Activated CD4-positive, alpha-beta T cell treated with anti-CD3 and anti-CD28 coated beads, Interleukin-2, amount 50 U/mL, for 24 hours (primary cell): ENCODE data around the gene MYO1C.
"Not testable (repeated sequence)": the region's sequence is repeated elsewhere in the genome, so short reads cannot be mapped to it uniquely, and the experiment has no call there.

Experiments used
- DNase-seq, 2 donors: peaks; one replicate each; pipeline ENCODE4 v3.0.0-alpha.2; 2020; ENCODE audit warnings: low read depth in 1 of 2, low spot score in 1 of 2

MYO1C gene

DNA sequence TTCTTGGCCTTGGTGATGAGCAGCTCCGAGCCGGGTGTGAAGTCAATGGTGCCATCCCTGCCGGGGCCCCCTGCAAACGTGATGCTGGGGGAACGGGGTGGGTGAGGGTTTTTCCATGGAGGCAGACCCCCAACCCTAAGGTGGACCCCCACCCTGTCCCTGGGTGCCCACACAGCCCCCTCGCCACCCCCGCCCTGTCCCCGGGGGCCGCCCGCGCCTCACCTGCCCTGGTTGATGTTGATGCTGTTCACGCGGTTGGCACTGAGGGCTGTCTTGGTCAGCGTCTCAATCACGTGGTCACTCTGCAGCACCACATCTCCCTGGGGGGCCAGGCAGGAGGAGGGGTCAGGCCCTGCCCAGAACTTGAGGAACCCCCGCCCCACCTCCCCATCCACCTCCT is 25.2 kb downstream of the MYO1C start:
- no peak for DNase-seq

DNA sequence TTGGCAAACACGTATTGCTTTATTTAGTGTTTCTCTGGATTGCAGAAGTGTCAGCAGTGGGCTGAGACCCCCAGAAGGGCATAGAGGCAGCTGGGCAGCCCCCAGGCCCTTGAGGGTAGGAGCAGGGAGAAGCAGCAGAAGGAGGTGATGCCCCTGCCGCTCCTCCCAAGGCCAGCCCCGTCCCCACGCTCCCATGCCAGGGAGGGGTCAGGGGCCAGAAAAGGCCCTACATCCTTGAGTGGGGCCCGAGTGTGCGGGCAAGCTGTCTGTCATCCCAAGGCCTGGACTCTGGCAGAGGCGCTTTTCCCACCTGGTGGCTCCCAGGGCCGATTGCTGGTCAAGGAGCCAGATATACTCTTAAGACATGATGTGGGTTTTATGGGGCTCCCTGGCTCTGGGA is 28.3 kb downstream of the MYO1C start:
- DNase-seq, result no peak

DNA sequence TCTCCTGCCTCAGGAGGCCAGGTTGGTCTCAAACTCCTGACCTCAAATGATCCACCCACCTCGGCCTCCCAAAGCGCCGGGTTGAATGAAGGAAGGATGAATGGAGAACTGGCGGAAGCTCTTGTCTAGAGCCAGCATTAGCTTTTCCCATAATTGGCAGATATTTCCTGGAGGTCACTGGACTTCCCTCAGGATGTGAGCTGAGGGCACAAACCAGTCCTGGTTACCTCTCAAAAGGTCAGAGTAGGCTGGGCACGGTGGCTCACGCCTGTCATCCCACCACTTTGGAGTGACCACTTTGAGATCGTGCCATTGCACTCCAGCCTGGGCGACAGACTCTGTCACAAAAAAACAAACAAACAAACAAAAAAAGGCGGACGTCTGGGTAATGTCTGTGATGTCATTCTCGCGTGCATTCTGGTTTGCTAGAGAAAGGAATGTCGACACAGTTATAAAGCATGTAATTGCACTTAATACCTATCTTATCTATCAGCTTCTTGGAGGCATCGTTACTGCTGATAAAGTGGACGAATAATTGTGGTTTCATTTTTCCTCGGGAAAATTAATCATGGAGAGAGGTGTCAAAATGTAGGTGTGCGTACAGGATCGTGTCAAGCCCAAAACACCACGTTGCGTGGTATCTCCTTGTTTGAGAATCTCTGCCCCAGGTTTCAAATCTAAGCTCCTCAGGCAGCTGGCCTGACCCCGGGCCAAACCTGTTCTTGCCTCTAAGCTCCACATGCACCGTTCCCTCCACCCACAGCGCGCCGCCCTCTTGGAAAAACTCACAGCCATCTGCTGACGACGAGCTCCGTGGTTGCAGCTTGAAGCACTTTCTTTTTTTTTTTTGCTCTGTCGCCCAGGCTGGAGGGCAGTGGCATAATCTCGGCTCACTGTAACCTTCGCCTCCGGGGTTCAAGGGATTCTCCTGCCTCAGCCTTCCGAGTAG is 30.0 kb downstream of the MYO1C start:
- DNase-seq, result no peak

DNA sequence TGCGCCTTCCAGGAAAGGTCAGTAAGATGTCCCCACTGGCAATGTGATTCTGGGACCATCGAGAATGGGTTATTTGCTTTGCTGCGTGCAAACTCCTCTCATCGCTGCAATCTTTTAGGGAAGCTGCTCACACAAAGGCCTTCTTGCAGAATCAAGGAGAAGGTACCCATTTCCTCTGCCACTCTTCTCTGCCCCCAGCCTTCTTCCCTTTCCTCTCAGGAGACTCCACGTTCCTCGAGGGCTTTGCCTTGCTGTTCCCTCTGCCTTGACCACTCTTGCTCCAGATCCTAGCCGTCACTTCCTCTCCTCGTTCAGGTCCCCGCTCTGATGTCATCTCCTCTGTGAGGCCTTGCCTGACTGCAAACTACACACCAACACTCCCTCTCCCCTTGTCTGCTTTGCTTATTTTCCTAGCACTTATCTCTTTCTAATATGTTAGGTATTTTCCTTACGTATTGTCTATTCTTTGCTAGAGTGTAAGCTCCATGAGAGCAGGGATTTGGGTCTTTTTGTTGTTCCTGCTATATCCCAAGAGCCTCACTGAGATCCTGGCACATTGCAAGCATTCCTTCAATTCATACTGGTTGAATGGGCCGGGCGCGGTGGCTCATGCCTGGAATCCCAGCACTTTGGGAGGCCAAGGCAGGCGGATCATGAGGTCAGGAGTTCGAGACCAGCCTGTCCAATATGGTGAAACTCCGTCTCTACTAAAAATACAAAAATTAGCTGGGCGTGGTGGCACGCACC is 31.1 kb downstream of the MYO1C start:
- DNase-seq, result no peak

DNA sequence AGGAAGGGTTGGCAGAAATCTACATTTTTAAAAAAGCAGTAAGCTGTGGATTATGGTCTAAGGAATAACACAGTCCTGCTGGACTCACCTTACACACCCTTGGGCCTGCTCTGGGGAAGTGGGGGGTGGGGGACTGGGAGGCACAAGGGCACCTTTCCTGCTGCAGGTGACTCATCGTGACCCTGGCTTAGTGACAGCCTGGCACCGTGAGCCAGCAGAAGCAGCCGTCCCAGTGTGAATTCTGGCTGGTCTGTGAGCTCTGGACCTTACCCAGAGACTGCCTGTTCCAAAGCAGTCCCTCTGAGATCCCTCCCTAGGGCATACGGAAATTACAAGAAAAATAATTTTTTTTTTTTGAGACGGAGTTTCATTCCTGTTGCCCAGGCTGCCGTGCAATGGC is 32.3 kb downstream of the MYO1C start:
- DNase-seq, result no peak

DNA sequence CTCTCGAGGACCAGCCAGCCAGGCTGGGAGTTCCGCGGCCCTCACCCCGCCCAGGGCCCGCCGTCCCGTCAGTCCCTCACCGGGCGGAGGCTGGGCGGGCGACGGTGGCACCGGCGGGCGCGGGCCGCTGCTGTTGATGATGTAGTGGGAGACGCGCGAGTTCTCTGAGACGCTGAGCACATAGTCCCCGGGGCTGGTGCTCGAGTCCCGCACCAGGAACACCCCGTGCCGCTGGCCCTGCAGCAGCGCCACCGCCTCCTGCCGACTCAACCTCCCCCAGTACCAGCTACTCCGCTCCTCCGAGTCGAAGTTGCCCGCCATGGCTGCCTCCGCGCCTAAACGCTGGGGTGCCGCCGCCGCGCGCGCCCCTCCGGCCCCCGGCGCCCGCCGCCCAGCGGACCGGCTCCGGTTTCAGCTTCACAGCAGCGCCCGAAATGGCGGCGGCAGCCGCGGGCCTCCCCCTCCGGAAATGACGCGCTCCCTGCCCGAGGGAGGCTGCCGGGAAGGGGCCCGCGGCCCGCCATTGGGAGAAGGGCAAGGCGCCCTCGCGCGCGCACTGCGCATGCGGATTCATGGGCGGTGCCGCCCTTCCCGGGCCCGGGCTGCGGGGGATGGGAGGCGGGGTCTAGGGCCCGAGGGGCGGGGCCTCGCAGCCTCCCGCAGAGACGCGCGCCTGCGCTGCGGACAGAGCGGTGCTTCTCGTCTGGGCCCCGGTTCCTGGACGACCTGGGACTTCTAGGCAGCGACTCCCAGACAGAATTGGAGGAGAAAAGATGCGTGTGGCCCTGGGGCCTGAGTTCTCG is 36.5 kb downstream of the MYO1C start, which contains the start of gene CRK:
CRK (minus strand) TSS at position 436 of the 803 bp plus-strand sequence; CDS start at position 321, 115 bp downstream.
- DNase-seq, result peak; percentile 96

DNA sequence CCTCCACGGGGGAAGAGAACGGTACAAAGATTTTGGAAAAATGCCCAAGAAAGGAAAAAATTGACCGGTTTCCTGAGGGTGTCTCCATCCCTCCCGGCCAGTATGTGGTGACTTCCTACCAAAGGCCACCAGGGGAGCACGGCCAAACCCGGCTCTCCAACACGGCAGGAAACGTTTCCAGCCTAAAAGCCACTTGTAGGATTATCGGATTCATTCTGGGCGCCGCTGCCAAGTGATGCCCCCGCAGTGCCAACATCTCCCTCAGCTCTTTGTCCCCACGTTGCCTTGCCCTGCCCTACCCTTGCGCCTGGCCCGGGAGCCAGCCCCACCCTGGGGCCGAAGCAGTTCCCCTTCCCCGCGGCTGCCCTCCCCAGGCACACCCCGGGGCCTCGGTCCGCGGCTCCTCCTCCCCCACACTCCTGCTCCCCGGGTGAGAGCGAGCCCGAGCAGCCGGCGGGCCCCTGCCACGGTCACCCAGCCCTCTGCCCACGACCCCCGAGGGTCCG is 37.1 kb downstream of the MYO1C start:
- DNase-seq, result peak; percentile 22 to 27

DNA sequence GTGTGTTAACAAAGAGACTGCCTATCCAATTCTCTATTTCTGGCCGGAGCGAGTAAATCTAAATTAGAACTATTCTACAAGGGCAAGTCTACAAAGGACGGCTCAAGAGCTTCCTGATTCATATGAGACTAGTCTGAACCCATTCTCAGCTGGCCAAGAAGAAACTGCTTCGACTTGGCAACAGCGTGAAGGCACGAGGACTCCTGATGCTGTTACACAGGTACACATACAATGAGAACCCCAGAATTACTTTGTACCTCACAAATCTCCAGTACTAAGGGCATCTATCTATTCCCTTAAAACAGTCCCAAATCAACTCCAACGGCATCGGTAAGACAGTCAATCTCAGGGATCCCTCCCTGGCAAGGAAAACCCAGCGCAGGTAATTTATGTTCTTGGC is 37.9 kb downstream of the MYO1C start:
- no peak for DNase-seq

DNA sequence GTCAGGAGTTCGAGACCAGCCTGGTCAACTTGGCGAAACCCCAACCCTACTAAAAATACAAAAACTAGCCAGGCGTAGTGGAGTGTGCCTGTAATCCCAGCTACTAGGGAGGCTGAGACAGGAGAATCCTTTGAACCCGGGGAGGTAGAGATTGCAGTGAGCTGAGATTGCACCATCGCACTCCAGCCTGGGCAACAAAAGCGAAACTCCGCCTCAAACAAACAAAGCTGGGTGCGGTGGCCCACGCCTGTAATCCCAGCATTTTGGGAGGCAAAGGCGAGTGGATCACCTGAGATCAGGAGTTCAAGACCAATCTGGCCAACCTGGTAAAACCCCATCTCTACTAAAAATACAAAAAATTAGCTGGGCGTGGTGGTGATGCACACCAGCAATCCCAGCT is 38.8 kb downstream of the MYO1C start:
- DNase-seq, result not testable (repeated sequence)

DNA sequence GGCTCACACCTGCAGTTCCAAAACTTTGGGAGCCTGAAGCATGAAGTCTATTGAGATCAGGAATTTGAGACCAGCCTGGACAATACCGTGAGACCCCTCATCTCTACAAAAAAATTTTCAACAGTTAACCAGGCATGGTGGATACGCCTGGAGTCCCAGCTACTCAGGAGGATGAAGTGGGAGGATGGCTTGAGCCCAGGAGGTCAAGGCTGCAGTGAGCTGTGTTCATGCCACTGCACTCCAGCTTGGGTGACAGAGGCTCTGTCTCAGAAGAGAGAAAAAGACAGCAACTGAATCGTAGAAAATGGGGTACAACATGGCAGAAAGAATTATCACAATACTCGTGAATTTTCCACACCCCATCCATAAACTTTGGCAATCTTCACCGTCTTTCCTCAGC is 39.6 kb downstream of the MYO1C start:
- no peak for DNase-seq

DNA sequence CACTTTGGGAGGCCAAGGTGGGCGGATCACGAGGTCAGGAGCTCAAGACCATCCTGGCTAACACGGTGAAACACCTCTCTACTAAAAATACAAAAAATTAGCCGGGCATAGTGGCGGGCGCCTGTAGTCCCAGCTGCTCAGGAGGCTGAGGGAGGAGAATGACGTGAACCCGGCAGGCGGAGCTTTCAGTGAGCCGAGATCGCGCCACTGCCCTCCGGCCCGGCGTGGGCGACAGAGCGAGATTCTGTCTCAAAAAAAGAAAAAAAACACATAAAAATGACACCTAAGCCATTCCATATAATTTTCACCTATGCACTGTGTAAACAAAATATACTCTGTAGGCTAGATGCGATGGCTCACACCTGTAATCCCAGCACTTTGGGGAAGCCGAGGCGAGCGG is 42.2 kb downstream of the MYO1C start:
- not testable (repeated sequence) for DNase-seq

DNA sequence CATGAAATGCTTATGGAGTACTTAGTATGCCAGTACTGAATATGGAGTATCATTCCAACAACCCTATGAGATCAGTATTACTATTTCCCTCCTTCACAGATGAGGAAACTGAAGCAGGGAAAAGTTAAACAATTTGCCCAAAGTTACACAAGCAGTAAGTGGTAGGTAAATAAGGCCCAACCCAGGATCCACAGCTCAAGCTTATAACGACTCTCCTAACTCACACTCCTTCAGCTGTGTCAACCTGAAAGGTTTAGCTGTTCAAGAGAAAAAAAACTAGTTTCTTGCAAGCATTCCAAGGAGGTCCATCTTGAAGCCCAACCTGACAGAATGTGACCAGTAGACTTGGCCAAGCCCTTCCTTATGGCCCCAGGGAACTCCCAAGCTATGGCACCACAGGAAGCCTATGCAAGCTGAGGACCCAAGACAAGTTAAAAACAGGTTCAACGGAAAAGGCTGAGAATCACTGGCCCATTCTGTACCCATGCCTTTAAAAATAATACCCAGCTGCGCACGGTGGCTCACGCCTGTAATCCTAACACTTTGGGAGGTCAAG is 43.0 kb downstream of the MYO1C start:
- no peak for DNase-seq

DNA sequence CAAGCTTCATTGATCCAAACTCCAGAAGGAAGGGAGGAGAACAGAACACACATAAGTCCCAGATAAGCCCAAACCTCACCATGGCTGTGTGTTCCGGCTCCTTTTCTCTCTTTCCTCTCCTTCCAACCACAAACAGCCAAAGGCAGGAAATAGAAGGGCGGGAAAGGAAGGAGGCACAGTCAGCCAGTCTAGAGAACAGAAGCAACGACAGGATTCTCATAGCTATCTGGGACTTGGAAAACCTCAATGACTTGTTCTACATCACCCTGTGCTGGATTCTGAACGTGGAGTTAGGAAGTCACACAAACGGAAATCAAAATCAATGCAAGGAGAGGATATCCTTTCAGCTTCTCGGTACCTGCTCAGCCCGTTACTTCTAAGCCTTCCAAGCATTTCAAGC is 45.4 kb downstream of the MYO1C start:
- no peak for DNase-seq

DNA sequence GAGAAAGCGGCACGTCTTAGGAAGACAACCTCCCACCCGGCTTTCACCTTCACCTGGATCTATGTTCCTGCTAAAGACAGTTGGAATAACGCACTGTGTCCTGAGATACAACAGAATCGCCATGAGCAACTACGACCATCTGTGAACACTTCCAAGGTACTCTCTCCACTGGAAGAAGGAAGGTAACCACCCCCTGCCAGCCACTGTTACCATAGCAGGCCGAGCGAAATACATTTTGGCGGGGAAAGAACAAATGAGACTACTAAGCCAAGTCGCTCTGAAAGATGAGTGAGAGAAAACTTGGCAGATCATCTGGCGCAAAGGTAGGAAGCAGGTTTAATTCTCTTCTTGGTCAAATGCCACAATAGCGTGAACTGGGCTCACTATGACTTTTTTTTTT is 46.3 kb downstream of the MYO1C start:
- DNase-seq, result no peak

DNA sequence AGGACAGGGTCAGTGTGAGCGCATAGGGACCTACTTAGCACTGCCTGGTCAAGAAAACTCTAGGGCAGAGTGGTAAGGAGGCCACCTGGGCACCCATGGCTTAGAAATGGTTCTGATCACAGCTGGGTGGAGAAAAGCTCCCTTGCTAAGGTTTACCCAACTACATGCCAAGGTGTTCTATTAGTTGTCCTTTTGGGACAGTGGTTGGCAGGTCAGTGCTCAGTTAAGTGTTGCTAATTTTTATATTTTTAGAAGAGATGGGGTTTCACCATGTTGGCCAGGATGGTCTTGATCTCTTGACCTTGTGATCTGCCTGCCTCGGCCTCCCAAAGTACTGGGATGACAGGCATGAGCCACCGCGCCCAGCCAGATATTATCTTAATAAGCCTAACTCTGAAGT is 46.8 kb downstream of the MYO1C start:
- DNase-seq, result not testable (repeated sequence)

DNA sequence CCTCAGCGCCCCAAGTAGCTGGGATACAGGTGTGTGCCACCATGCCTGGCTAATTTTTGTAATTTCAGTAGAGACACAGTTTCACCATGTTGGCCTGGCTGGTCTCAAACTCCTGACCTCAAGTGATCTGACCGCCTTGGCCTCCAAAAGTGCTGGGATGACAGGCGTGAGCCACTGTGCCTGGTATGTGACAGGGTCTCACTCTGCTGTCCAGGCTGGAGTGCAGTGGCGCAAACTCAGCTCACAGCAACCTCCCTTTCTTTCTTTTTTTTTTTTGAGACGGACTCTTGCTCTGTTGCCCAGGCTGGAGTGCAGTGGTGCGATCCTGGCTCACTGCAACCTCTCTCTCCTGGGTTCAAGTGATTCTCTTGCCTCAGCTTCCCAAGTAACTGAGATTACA is 49.8 kb downstream of the MYO1C start:
- DNase-seq, result not testable (repeated sequence)

DNA sequence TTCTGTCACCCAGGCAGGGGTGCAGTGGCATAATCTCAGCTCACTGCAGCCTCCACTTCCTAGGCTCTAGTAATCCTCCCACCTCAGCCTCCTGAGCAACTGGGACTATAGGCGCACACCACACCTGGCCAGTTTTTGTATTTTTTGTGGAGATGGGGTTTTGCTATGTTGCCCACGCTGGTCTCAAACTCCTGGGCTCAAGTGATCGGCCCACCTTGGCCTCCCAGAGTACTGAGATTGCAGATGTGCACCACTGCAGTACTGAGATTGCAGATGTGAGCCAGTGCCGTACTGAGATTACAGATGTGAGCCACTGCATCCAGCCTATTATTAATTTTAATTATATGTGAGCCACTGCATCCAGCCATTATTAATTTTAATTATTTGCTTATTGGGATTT is 50.3 kb downstream of the MYO1C start:
- DNase-seq, result no peak

DNA sequence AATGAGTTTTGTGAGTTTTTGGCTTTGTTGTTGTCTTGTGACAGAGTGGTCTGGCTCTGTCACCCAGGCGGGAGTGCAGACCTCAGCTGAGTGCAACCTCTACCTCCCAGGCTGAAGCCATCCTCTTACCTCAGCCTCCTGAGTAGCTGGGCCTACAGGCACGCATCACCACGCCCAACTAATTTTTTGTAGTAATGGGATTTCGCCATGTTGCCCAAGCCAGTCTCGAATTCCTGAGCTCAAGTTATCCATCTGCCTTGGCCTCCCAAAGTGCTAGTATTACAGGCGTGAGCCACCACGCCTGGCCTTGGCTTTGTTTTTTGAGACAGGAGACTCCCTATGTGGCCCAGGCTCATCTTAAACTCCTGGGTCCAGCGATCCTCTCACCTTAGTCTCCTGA is 51.6 kb downstream of the MYO1C start:
- DNase-seq, result no peak

DNA sequence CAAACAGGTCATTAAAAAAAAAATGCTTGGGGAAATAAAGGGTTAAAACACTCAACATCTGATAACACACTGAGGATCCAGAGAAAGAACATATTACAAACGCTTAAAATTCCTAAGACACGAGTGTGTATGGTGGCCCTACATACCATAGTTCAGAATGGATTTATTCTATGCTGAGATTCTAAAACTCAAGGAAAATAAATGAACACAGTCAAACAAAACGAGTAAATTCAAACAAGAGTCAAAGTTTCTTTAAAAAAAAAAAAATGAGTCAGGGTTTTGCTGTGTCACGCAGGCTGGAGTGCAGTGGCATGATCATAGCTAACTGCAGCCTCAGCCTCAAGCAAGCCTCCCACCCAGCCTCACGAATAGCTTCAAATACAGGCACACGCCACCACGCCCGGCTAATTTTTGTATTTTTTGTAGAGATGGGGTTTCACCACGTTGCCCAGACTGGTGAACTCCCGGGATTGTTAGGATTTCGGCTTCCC is 53.8 kb downstream of the MYO1C start:
- DNase-seq, result no peak

DNA sequence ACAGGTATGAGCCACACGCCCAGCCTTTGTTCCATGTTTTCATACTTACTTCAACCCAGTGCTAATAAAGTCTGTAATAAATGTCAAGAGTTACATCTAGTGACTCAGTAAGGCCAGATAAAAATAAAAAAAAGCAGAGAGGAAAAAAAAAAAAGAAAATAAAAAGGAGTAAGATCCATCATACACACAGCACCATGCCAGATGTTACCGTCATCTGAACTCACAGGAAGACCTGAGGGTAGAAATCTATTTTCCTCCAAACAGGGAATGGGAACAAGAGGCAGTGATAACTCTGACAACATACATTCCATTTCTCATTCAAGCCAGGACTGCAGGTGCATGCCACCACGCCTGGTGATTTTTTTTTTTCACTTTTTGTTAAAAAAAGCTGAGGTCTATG is 57.2 kb downstream of the MYO1C start:
- no peak for DNase-seq

DNA sequence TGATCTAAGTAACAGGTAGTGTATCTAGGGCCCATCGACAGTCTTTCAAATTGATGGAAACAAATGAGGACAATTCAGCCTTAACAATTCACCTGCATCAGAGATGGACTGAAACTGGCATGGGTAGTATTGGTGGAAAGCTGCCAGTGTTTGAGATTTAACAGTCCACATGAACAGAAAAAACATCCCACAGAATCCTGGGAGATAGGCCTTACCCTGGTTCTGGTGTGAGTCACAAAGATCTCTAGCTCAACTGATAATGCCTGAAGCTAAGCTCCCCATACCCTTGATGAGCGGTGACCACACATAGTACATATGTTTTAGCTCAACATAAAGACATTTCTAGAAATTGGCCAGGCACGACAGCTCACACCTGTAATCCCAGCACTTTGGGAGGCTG is 58.3 kb downstream of the MYO1C start:
- DNase-seq, result no peak
